HUES6 (cell line): ENCODE results near the gene PMAIP1.
"Not testable (repeated sequence)": the region's sequence is repeated elsewhere in the genome, so short reads cannot be mapped to it uniquely, and the experiment has no call there.

Source experiments
- H3K27ac ChIP-seq: 2 replicates; pipeline ENCODE4 v1.7.0; 2013; ENCODE audit warnings: low read depth, mild to moderate bottlenecking, low read length, inconsistent platforms
- H3K27me3 ChIP-seq: 2 replicates; pipeline ENCODE4 v1.6.1; 2013; ENCODE audit warnings: low read length; ENCODE audit not compliant: control insufficient read depth, insufficient read depth
- H3K36me3 ChIP-seq: 2 replicates; pipeline ENCODE4 v1.6.1; 2013; ENCODE audit warnings: low read length; ENCODE audit not compliant: control insufficient read depth, insufficient read depth
- H3K4me1 ChIP-seq: 2 replicates; pipeline ENCODE4 v1.6.1; 2013; ENCODE audit warnings: low read length; ENCODE audit not compliant: control insufficient read depth, insufficient read depth
- H3K4me3 ChIP-seq: 2 replicates; pipeline ENCODE4 v1.5.1; 2013; ENCODE audit warnings: low read depth, low read length
- H3K9ac ChIP-seq: one replicate; pipeline ENCODE4 v1.6.1; 2013; ENCODE audit warnings: mild to moderate bottlenecking, low read length
- H3K9me3 ChIP-seq: 2 replicates; pipeline ENCODE4 v1.6.1; 2013; ENCODE audit warnings: low read depth, low read length; ENCODE audit not compliant: control insufficient read depth, insufficient read depth

The PMAIP1 gene

GRCh38 chr18:59899298-59900221 is at the start of gene PMAIP1:
TSS of gene PMAIP1 (plus strand) at chr18:59899996. CDS start at chr18:59900178, 182 bp downstream.
- Histone ChIP-seq H3K27me3 (no peaks in the 10 kb centered on the region; the same call in 1 of the 2 replicates), H3K4me3 (peak within 1 kb of the TSS; percentile 91), H3K27ac (peak within 1 kb of the TSS; percentile 96), H3K9me3 (no peaks in the 10 kb centered on the region), H3K4me1 (peaks cover 35% of the 10 kb centered on the region), H3K36me3 (peaks cover 30% of the 10 kb centered on the region), H3K9ac (peak within 1 kb of the TSS; percentile 93)

- Histone ChIP-seq H3K4me3 (no peak overlapping the region), H3K9ac (no peak overlapping the region), H3K27me3 (no peaks in the 10 kb centered on the region), H3K4me1 (peaks cover 10% of the 10 kb centered on the region), H3K36me3 (no peaks in the 10 kb centered on the region), H3K27ac (no peak overlapping the region), H3K9me3 (no peaks in the 10 kb centered on the region)
Measured at GRCh38 chr18:59851784-59852399, 47.9 kb upstream of the PMAIP1 start.

DNA sequence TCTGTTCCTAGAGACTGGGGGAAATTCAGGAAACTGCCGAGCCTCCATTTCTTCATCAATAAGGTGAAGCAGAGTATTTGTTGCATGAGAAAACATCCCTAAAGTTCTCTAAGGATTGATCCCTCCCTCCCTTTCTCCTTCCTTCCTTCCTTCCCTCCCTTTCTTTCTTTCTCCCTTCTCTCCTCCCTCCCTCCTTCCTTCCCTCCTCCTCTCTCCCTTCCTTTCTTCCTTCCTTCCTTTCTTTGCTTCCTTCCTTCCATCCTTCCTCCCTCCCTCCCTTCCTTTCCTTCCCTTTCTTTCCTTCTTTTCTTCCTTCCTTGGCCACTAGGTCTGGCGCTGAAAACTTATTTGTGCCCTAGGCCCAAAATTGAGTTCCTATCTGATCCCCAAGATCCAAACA is 47.2 kb upstream of the PMAIP1 start:
- no peak overlapping the region for H3K9ac ChIP-seq
- H3K36me3 ChIP-seq, result no peaks in the 10 kb centered on the region
- peaks cover 6% of the 10 kb centered on the region; the same call in 1 of the 2 replicates for H3K4me1 ChIP-seq
- no peaks in the 10 kb centered on the region for H3K27me3 ChIP-seq
- no peak overlapping the region for H3K27ac ChIP-seq
- H3K4me3 ChIP-seq, result no peak overlapping the region
- no peaks in the 10 kb centered on the region for H3K9me3 ChIP-seq

- no peaks in the 10 kb centered on the region for H3K27me3 ChIP-seq
- no peak overlapping the region for H3K27ac ChIP-seq
- H3K4me1 ChIP-seq, result no peaks in the 10 kb centered on the region
- no peak overlapping the region for H3K4me3 ChIP-seq
- no peaks in the 10 kb centered on the region for H3K9me3 ChIP-seq
- no peaks in the 10 kb centered on the region for H3K36me3 ChIP-seq
- H3K9ac ChIP-seq, result no peak overlapping the region
Measured at GRCh38 chr18:59853380-59853779, 46.4 kb upstream of the PMAIP1 start.

- not testable (repeated sequence) for H3K9ac ChIP-seq, H3K27ac ChIP-seq, H3K4me3 ChIP-seq, H3K36me3 ChIP-seq, H3K27me3 ChIP-seq, H3K9me3 ChIP-seq, H3K4me1 ChIP-seq
Measured at GRCh38 chr18:59853988-59854387, 45.8 kb upstream of the PMAIP1 start.

GRCh38 chr18:59861009-59861408 is 38.8 kb upstream of the PMAIP1 start:
- no peaks in the 10 kb centered on the region for H3K9me3 ChIP-seq
- H3K4me3 ChIP-seq, result no peak overlapping the region
- H3K4me1 ChIP-seq, result peaks cover 31% of the 10 kb centered on the region
- H3K9ac ChIP-seq, result no peak overlapping the region
- no peaks in the 10 kb centered on the region for H3K36me3 ChIP-seq
- no peaks in the 10 kb centered on the region for H3K27me3 ChIP-seq
- H3K27ac ChIP-seq, result no peak overlapping the region

DNA sequence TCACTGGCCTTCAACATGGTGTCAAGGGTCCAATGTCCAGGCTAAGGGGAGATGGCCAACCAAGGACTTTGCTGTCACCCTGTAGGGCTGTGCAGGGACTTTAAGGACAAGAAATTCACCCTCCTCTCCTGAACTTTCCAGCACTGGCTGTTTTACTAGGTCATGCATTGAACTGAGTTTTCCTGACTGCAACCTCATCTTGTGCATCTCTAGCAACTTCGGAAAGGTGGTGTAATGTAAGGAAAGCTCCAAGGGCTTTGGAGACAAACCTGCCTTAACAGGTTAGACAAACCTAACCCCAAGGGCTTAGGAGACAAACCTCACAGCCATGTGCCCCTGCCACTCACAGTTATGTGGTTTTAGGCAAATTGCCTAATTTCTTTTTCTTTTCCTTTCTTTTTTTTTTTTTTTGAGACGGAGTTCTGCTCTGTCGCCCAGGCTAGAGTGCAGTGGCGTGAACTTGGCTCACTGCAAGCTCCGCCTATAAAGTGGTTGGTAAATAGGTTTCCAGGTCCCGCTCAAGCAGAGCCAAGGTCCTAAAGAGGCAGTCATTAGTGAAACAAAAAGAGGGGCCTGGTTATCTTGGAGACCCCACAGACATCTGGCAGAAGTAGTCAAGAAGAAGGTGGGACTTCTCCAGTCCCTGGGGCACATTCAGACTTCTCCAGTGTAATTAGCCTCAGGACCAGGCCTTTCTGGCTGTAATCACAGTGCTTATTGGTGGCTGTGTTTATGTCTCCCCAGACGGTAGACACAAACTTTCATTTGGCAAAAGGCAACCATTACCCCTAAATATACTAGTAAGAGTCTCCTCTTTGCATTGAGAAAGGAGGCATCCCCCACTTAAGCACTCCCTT is 37.6 kb upstream of the PMAIP1 start:
- no peak overlapping the region for H3K27ac ChIP-seq
- peaks cover 40% of the 10 kb centered on the region for H3K4me1 ChIP-seq
- no peak overlapping the region for H3K9ac ChIP-seq
- no peaks in the 10 kb centered on the region for H3K27me3 ChIP-seq
- H3K36me3 ChIP-seq, result no peaks in the 10 kb centered on the region
- no peak overlapping the region for H3K4me3 ChIP-seq
- H3K9me3 ChIP-seq, result no peaks in the 10 kb centered on the region

DNA sequence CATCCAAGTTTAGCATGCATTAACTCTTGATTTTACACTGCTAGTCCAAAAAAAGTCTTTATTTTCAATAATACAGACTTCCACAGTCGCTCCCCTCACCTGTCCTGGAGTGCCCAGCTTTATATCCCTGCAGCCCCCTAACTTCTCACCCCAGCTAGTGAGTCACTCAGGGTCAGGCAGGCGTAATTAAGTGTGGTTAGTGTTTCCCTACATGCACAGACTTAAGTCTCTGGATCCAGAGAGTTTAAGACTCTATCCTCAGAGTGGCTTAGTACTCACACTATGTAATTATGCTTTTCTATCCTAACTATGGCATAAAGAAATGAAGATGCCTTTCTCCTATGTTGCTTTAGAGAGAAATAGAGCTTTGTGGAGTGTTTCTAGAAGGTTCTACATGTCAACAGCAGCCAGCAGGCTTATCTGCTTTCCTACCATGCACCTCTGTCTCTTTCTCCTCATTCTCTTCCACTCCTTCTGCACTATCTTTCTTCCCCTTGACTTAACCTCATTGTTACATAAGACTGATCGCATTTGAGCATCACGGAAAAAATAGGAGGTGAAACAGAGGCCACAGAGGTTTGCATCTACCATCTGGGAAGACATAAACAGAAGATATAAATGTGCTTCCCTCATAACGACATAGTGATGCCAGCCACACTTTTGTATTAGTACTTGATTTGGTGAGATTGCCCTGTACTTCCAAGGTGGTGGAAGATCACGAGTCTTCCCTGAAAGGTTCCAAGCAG is 34.4 kb upstream of the PMAIP1 start:
- Histone ChIP-seq H3K36me3 (no peaks in the 10 kb centered on the region), H3K9ac (no peak overlapping the region), H3K4me3 (no peak overlapping the region), H3K27me3 (no peaks in the 10 kb centered on the region), H3K27ac (peak overlapping the region; percentile 91; the same call in 1 of the 2 replicates), H3K9me3 (no peaks in the 10 kb centered on the region), H3K4me1 (peaks cover 51% of the 10 kb centered on the region)

DNA sequence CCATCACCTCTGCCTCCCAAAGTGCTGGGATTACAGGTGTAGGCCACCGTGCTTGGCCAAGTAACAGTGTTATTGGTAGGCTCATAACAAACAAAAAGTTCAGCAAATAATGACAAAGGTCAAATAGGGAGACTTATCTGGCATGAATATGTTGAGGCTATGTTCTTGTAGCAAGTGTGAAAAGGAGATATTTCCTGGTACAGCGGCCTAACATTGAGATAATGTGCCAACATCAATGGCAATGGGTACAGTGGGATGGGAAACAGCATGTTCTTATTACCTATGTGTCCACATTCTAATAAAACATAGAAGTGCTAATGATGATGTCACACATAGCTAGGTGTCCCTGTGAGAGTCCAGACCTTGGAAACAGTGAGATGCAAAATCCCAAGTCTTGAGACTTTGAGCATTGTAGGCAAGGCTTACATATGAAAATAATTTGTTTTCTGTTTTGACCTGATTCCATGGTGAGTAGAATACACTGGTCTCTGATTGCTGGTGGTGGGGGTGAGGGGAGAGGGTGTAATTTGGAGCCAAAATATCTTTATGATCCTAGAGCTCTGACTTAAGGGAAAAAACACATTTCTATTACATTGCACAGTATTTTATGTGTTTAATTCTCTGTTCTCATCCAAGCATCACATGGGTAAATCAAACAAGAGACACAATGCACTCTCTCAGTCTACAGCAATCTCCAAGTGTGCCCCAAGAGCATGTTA is 33.1 kb upstream of the PMAIP1 start:
- Histone ChIP-seq H3K36me3 (no peaks in the 10 kb centered on the region), H3K4me3 (no peak overlapping the region), H3K27me3 (no peaks in the 10 kb centered on the region), H3K9ac (no peak overlapping the region), H3K4me1 (peaks cover 51% of the 10 kb centered on the region), H3K27ac (peak overlapping the region; percentile 71), H3K9me3 (no peaks in the 10 kb centered on the region)
